OCI-LY1 (cell line): ENCODE results near the gene GLT8D1.

Experiments
- H2AFZ ChIP-seq: fragments of 200-600 bp; sonication (generic), shearing (Covaris generic); 2 replicates; pipeline ENCODE4 v1.6.0; 2014; ENCODE audit warnings: antibody characterized with exemption, mild to moderate bottlenecking, low read length
- H3F3A ChIP-seq: fragments of 200-600 bp; sonication (generic), shearing (Covaris generic); 2 replicates; pipeline ENCODE4 v1.6.0; 2014; ENCODE audit warnings: mild to moderate bottlenecking, antibody characterized with exemption, low read length, moderate library complexity; ENCODE audit not compliant: insufficient read depth
- H3K27ac ChIP-seq: fragments of 200-600 bp; sonication (generic); 2 replicates; pipeline ENCODE4 v1.5.1; 2014; ENCODE audit warnings: low read length, mixed run types, mild to moderate bottlenecking, low read depth; ENCODE audit not compliant: poor library complexity, severe bottlenecking
- H3K27me3 ChIP-seq: fragments of 200-600 bp; sonication (generic); 2 replicates; pipeline ENCODE4 v1.6.0; 2014; ENCODE audit warnings: antibody characterized with exemption, mild to moderate bottlenecking, low read length, moderate library complexity; ENCODE audit not compliant: insufficient read depth
- H3K36me3 ChIP-seq: fragments of 200-600 bp; sonication (generic); 2 replicates; pipeline ENCODE4 v1.6.1; 2014; ENCODE audit warnings: mild to moderate bottlenecking, antibody characterized with exemption, low read length, moderate library complexity, mixed read lengths; ENCODE audit not compliant: insufficient read depth
- H3K4me1 ChIP-seq: fragments of 200-600 bp; sonication (generic); 2 replicates; pipeline ENCODE4 v1.5.1; 2014; ENCODE audit warnings: mild to moderate bottlenecking, low read length, moderate library complexity; ENCODE audit not compliant: insufficient read depth, severe bottlenecking
- H3K4me2 ChIP-seq: fragments of 200-600 bp; sonication (generic), shearing (Covaris generic); 2 replicates; pipeline ENCODE4 v1.6.1; 2014; ENCODE audit warnings: low read length
- H3K4me3 ChIP-seq: fragments of 200-600 bp; sonication (generic); 2 replicates; pipeline ENCODE4 v1.5.1; 2014; ENCODE audit warnings: low read length, low read depth, mild to moderate bottlenecking, mixed read lengths; ENCODE audit not compliant: poor library complexity, severe bottlenecking
- H3K79me2 ChIP-seq: fragments of 200-600 bp; shearing (Covaris generic); 2 replicates; pipeline ENCODE4 v1.6.1; 2016; ENCODE audit warnings: mixed run types, low read length, mixed read lengths; ENCODE audit not compliant: insufficient read depth
- H3K9ac ChIP-seq: fragments of 200-600 bp; sonication (generic), shearing (Covaris generic); 2 replicates; pipeline ENCODE4 v1.6.1; 2014; ENCODE audit warnings: mild to moderate bottlenecking, low read length, mixed read lengths
- H3K9me2 ChIP-seq: fragments of 200-600 bp; sonication (generic), shearing (Covaris generic); 2 replicates; pipeline ENCODE4 v1.6.1; 2014; ENCODE audit warnings: low read depth, mild to moderate bottlenecking, low read length, mixed read lengths
- H3K9me3 ChIP-seq: fragments of 200-600 bp; shearing (Covaris generic); 2 replicates; pipeline ENCODE4 v1.6.1; 2014; ENCODE audit warnings: low read length, mixed read lengths
- H4K20me1 ChIP-seq: fragments of 200-600 bp; sonication (generic), shearing (Covaris generic); 2 replicates; pipeline ENCODE4 v1.6.0; 2016; ENCODE audit warnings: mild to moderate bottlenecking, low read length; ENCODE audit not compliant: insufficient read depth
- CTCF ChIP-seq: fragments of 200-600 bp; sonication (generic), shearing (Covaris generic); IDR thresholded peaks from 2 replicates; pipeline ENCODE4 v1.5.1; 2017; ENCODE audit warnings: mild to moderate bottlenecking, antibody characterized with exemption, low read length, moderate library complexity, mixed read lengths
- EZH2 ChIP-seq: fragments of 200-600 bp; sonication (generic), shearing (Covaris generic); IDR thresholded peaks from 2 replicates; pipeline ENCODE4 v1.8.0; 2017; ENCODE audit warnings: borderline replicate concordance, mixed run types, mild to moderate bottlenecking, antibody characterized with exemption, low read length, moderate library complexity, mixed read lengths

Gene GLT8D1

GRCh38 chr3:52649461-52650210 is 56.0 kb downstream of the GLT8D1 start:
- Histone ChIP-seq H3K9me3 (no peaks in the 10 kb centered on the region), H3K36me3 (peaks cover 86% of the 10 kb centered on the region), H2AFZ (no peak overlapping the region), H3K4me3 (no peak overlapping the region), H3K9me2 (no peaks in the 10 kb centered on the region), H3K27ac (no peak overlapping the region), H3K4me2 (no peak overlapping the region), H3K79me2 (no peaks in the 10 kb centered on the region), H3K4me1 (no peaks in the 10 kb centered on the region), H4K20me1 (no peaks in the 10 kb centered on the region), H3K27me3 (no peaks in the 10 kb centered on the region), H3K9ac (no peak overlapping the region), H3F3A (no peaks in the 10 kb centered on the region)
- TF ChIP-seq CTCF (no peak), EZH2 (no peak)

GRCh38 chr3:52645549-52645948 is 60.0 kb downstream of the GLT8D1 start:
- Histone ChIP-seq H4K20me1 (no peaks in the 10 kb centered on the region), H3K4me2 (no peak overlapping the region), H3K27ac (no peak overlapping the region), H3K27me3 (no peaks in the 10 kb centered on the region), H3F3A (no peaks in the 10 kb centered on the region), H3K9me2 (no peaks in the 10 kb centered on the region), H3K36me3 (peaks cover 84% of the 10 kb centered on the region), H3K79me2 (no peaks in the 10 kb centered on the region), H3K4me3 (no peak overlapping the region), H2AFZ (no peak overlapping the region), H3K9ac (no peak overlapping the region), H3K9me3 (no peaks in the 10 kb centered on the region), H3K4me1 (no peaks in the 10 kb centered on the region)
- no peak for TF ChIP-seq EZH2
- TF ChIP-seq CTCF = no peak
